ENCODE data around the gene IDS. TPM values are rescaled to one million over a fixed set of nuclear protein-coding genes. Genes with fewer than 3 reads are reported as not detected.

Gene IDS
- total and polyA plus RNA-seq, 5 donors from 2014 or later: 116 to 287 (median 139) TPM

- Mint-ChIP-seq H3K36me3 (no peaks in the 10 kb centered on the region), H3K4me1 (peaks cover 0 to 4% (median 0%) of the 10 kb centered on the region in 4 donors), H3K4me3 (no peak overlapping the region), H3K27ac (no peak overlapping the region), H3K9me3 (peaks cover 0 to 6% (median 0%) of the 10 kb centered on the region in 7 donors), H3K27me3 (no peaks in the 10 kb centered on the region)
- H3K9me3 ChIP-seq (ENCODE audit: control insufficient read depth in 2 of 2, low read length in 2 of 2): no peaks in the 10 kb centered on the region
- H3K27me3 ChIP-seq (ENCODE audit: control insufficient read depth, insufficient read depth, low read length): no peaks in the 10 kb centered on the region
- no peak overlapping the region for H3K4me3 ChIP-seq (ENCODE audit: low read depth, low read length)
- ATAC-seq (ENCODE audit: low read depth in 2 of 2) (no peak), DNase-seq (no peak)
- peaks cover 5% of the 10 kb centered on the region for H3K4me1 ChIP-seq (ENCODE audit: control insufficient read depth, insufficient read depth, low read length, poor library complexity, severe bottlenecking)
- H3K27ac ChIP-seq (ENCODE audit: insufficient read depth, low read length, poor library complexity, severe bottlenecking): no peak overlapping the region
- H3K36me3 ChIP-seq (ENCODE audit: control insufficient read depth, insufficient read depth, low read length): no peaks in the 10 kb centered on the region
Measured at GRCh38 chrX:149469406-149469805, 35.7 kb downstream of the IDS start.

- Histone ChIP-seq H3K9me3 (ENCODE audit: control insufficient read depth in 2 of 2, low read length in 2 of 2) (no peaks in the 10 kb centered on the region), H3K27ac (ENCODE audit: insufficient read depth, low read length, poor library complexity, severe bottlenecking) (no peak overlapping the region), H3K27me3 (ENCODE audit: control insufficient read depth, insufficient read depth, low read length) (no peaks in the 10 kb centered on the region), H3K36me3 (ENCODE audit: control insufficient read depth, insufficient read depth, low read length) (no peaks in the 10 kb centered on the region), H3K4me1 (ENCODE audit: control insufficient read depth, insufficient read depth, low read length, poor library complexity, severe bottlenecking) (peaks cover 5% of the 10 kb centered on the region), H3K4me3 (ENCODE audit: low read depth, low read length) (no peak overlapping the region)
- Mint-ChIP-seq H3K4me1 (peaks cover 0 to 4% (median 0%) of the 10 kb centered on the region in 4 donors), H3K27me3 (no peaks in the 10 kb centered on the region), H3K27ac (no peak overlapping the region), H3K9me3 (peaks cover 0 to 6% (median 0%) of the 10 kb centered on the region in 7 donors), H3K4me3 (no peak overlapping the region), H3K36me3 (no peaks in the 10 kb centered on the region)
- ATAC-seq (ENCODE audit: low read depth in 2 of 2) (no peak), DNase-seq (no peak)
Measured at GRCh38 chrX:149467920-149468319, 37.2 kb downstream of the IDS start.

- no peaks in the 10 kb centered on the region for H3K9me3 ChIP-seq (ENCODE audit: control insufficient read depth in 2 of 2, low read length in 2 of 2)
- Mint-ChIP-seq H3K27me3 (no peaks in the 10 kb centered on the region), H3K9me3 (peaks cover 0 to 6% (median 0%) of the 10 kb centered on the region in 7 donors), H3K4me3 (no peak overlapping the region), H3K4me1 (peaks cover 0 to 4% (median 0%) of the 10 kb centered on the region in 4 donors), H3K27ac (no peak overlapping the region), H3K36me3 (no peaks in the 10 kb centered on the region)
- DNase-seq (no peak), ATAC-seq (ENCODE audit: low read depth in 2 of 2) (no peak)
- no peaks in the 10 kb centered on the region for H3K27me3 ChIP-seq (ENCODE audit: control insufficient read depth, insufficient read depth, low read length)
- H3K36me3 ChIP-seq (ENCODE audit: control insufficient read depth, insufficient read depth, low read length): no peaks in the 10 kb centered on the region
- no peak overlapping the region for H3K27ac ChIP-seq (ENCODE audit: insufficient read depth, low read length, poor library complexity, severe bottlenecking)
- H3K4me1 ChIP-seq (ENCODE audit: control insufficient read depth, insufficient read depth, low read length, poor library complexity, severe bottlenecking): peaks cover 5% of the 10 kb centered on the region
- no peak overlapping the region for H3K4me3 ChIP-seq (ENCODE audit: low read depth, low read length)
Measured at GRCh38 chrX:149467461-149467860, 37.6 kb downstream of the IDS start.

GRCh38 chrX:149462849-149463248 lies 42.3 kb downstream of the IDS start:
- Mint-ChIP-seq H3K9me3 (peaks cover 0 to 7% (median 0%) of the 10 kb centered on the region in 7 donors), H3K27me3 (no peaks in the 10 kb centered on the region), H3K4me3 (no peak overlapping the region), H3K4me1 (no peaks in the 10 kb centered on the region), H3K36me3 (no peaks in the 10 kb centered on the region), H3K27ac (no peak overlapping the region)
- ATAC-seq (ENCODE audit: low read depth in 2 of 2) (no peak), DNase-seq (no peak)
- no peak overlapping the region for H3K27ac ChIP-seq (ENCODE audit: insufficient read depth, low read length, poor library complexity, severe bottlenecking)
- H3K27me3 ChIP-seq (ENCODE audit: control insufficient read depth, insufficient read depth, low read length): peaks cover 3% of the 10 kb centered on the region
- H3K9me3 ChIP-seq (ENCODE audit: control insufficient read depth in 2 of 2, low read length in 2 of 2): no peaks in the 10 kb centered on the region
- no peaks in the 10 kb centered on the region for H3K4me1 ChIP-seq (ENCODE audit: control insufficient read depth, insufficient read depth, low read length, poor library complexity, severe bottlenecking)
- no peaks in the 10 kb centered on the region for H3K36me3 ChIP-seq (ENCODE audit: control insufficient read depth, insufficient read depth, low read length)
- H3K4me3 ChIP-seq (ENCODE audit: low read depth, low read length): no peak overlapping the region

- no peaks in the 10 kb centered on the region for H3K27me3 Mint-ChIP-seq
- H3K4me3 ChIP-seq (ENCODE audit: low read depth, low read length): no peak overlapping the region
- no peak overlapping the region for H3K27ac Mint-ChIP-seq
- ATAC-seq (ENCODE audit: low read depth in 2 of 2): no peak
- H3K36me3 Mint-ChIP-seq: no peaks in the 10 kb centered on the region
- no peaks in the 10 kb centered on the region for H3K36me3 ChIP-seq (ENCODE audit: control insufficient read depth, insufficient read depth, low read length)
- H3K9me3 Mint-ChIP-seq: peaks cover 0 to 7% (median 0%) of the 10 kb centered on the region in 7 donors
- peaks cover 3% of the 10 kb centered on the region for H3K27me3 ChIP-seq (ENCODE audit: control insufficient read depth, insufficient read depth, low read length)
- H3K9me3 ChIP-seq (ENCODE audit: control insufficient read depth in 2 of 2, low read length in 2 of 2): no peaks in the 10 kb centered on the region
- DNase-seq: no peak
- no peak overlapping the region for H3K27ac ChIP-seq (ENCODE audit: insufficient read depth, low read length, poor library complexity, severe bottlenecking)
- no peaks in the 10 kb centered on the region for H3K4me1 Mint-ChIP-seq
- no peak overlapping the region for H3K4me3 Mint-ChIP-seq
- H3K4me1 ChIP-seq (ENCODE audit: control insufficient read depth, insufficient read depth, low read length, poor library complexity, severe bottlenecking): no peaks in the 10 kb centered on the region
Measured at GRCh38 chrX:149461746-149462145, 43.4 kb downstream of the IDS start.

- Mint-ChIP-seq H3K4me3 (no peak overlapping the region), H3K27me3 (no peaks in the 10 kb centered on the region), H3K4me1 (no peaks in the 10 kb centered on the region), H3K36me3 (no peaks in the 10 kb centered on the region), H3K9me3 (peaks cover 0 to 1% (median 0%) of the 10 kb centered on the region in 7 donors), H3K27ac (no peak overlapping the region)
- DNase-seq (no peak), ATAC-seq (ENCODE audit: low read depth in 2 of 2) (no peak)
- H3K4me3 ChIP-seq (ENCODE audit: low read depth, low read length): no peak overlapping the region
- no peaks in the 10 kb centered on the region for H3K36me3 ChIP-seq (ENCODE audit: control insufficient read depth, insufficient read depth, low read length)
- no peaks in the 10 kb centered on the region for H3K9me3 ChIP-seq (ENCODE audit: control insufficient read depth in 2 of 2, low read length in 2 of 2)
- H3K27me3 ChIP-seq (ENCODE audit: control insufficient read depth, insufficient read depth, low read length): peaks cover 3% of the 10 kb centered on the region
- H3K27ac ChIP-seq (ENCODE audit: insufficient read depth, low read length, poor library complexity, severe bottlenecking): no peak overlapping the region
- no peaks in the 10 kb centered on the region for H3K4me1 ChIP-seq (ENCODE audit: control insufficient read depth, insufficient read depth, low read length, poor library complexity, severe bottlenecking)
Measured at GRCh38 chrX:149458586-149458985, 46.5 kb downstream of the IDS start.

GRCh38 chrX:149456476-149457245 lies 48.4 kb downstream of the IDS start:
- H3K27ac ChIP-seq (ENCODE audit: insufficient read depth, low read length, poor library complexity, severe bottlenecking): no peak overlapping the region
- Mint-ChIP-seq H3K9me3 (peaks cover 0 to 1% (median 0%) of the 10 kb centered on the region in 7 donors), H3K27me3 (no peaks in the 10 kb centered on the region), H3K27ac (no peak overlapping the region), H3K36me3 (no peaks in the 10 kb centered on the region), H3K4me1 (no peaks in the 10 kb centered on the region), H3K4me3 (no peak overlapping the region)
- H3K4me3 ChIP-seq (ENCODE audit: low read depth, low read length): no peak overlapping the region
- peaks cover 3% of the 10 kb centered on the region for H3K27me3 ChIP-seq (ENCODE audit: control insufficient read depth, insufficient read depth, low read length)
- H3K9me3 ChIP-seq (ENCODE audit: control insufficient read depth in 2 of 2, low read length in 2 of 2): no peaks in the 10 kb centered on the region
- H3K4me1 ChIP-seq (ENCODE audit: control insufficient read depth, insufficient read depth, low read length, poor library complexity, severe bottlenecking): no peaks in the 10 kb centered on the region
- H3K36me3 ChIP-seq (ENCODE audit: control insufficient read depth, insufficient read depth, low read length): no peaks in the 10 kb centered on the region
- DNase-seq (no peak), ATAC-seq (ENCODE audit: low read depth in 2 of 2) (no peak)

GRCh38 chrX:149455934-149456333 lies 49.2 kb downstream of the IDS start:
- Mint-ChIP-seq H3K4me1 (no peaks in the 10 kb centered on the region), H3K27me3 (no peaks in the 10 kb centered on the region), H3K4me3 (no peak overlapping the region), H3K36me3 (no peaks in the 10 kb centered on the region), H3K9me3 (peaks cover 0 to 1% (median 0%) of the 10 kb centered on the region in 7 donors), H3K27ac (no peak overlapping the region)
- Histone ChIP-seq H3K9me3 (ENCODE audit: control insufficient read depth in 2 of 2, low read length in 2 of 2) (no peaks in the 10 kb centered on the region), H3K36me3 (ENCODE audit: control insufficient read depth, insufficient read depth, low read length) (no peaks in the 10 kb centered on the region), H3K4me1 (ENCODE audit: control insufficient read depth, insufficient read depth, low read length, poor library complexity, severe bottlenecking) (no peaks in the 10 kb centered on the region), H3K27me3 (ENCODE audit: control insufficient read depth, insufficient read depth, low read length) (peaks cover under 1% of the 10 kb centered on the region), H3K4me3 (ENCODE audit: low read depth, low read length) (no peak overlapping the region), H3K27ac (ENCODE audit: insufficient read depth, low read length, poor library complexity, severe bottlenecking) (no peak overlapping the region)
- ATAC-seq (ENCODE audit: low read depth in 2 of 2) (no peak), DNase-seq (no peak)

Measured in CD4-positive, CD25-positive, alpha-beta regulatory T cell (primary cell).